ENCODE results near the gene CIBAR2. TPM values are rescaled to one million over a fixed set of nuclear protein-coding genes. Genes with fewer than 3 reads are reported as not detected.

CIBAR2 gene
- total RNA-seq, 1 donor from 2014 or later = not detected

GRCh38 chr16:85146922-85147651 is 34.8 kb upstream of the CIBAR2 start:
- Histone ChIP-seq H3K4me3 (ENCODE audit: low read depth, low read length) (no peak overlapping the region), H3K27me3 (ENCODE audit: control insufficient read depth, insufficient read depth, low read length) (peaks cover 1% of the 10 kb centered on the region), H3K36me3 (ENCODE audit: control insufficient read depth, insufficient read depth, low read length) (no peaks in the 10 kb centered on the region)
- no peak for TF ChIP-seq CTCF (IDR thresholded peaks at IDR 0.05; ENCODE audit: insufficient read depth, low read length, severe bottlenecking)
- DNase-seq (ENCODE audit: low read depth) = no peak
- FAIRE-seq = no peak

GRCh38 chr16:85146532-85146797 is 34.2 kb upstream of the CIBAR2 start:
- TF ChIP-seq CTCF (IDR thresholded peaks at IDR 0.05; ENCODE audit: insufficient read depth, low read length, severe bottlenecking) = no peak
- Histone ChIP-seq H3K4me3 (ENCODE audit: low read depth, low read length) (no peak overlapping the region), H3K36me3 (ENCODE audit: control insufficient read depth, insufficient read depth, low read length) (no peaks in the 10 kb centered on the region), H3K27me3 (ENCODE audit: control insufficient read depth, insufficient read depth, low read length) (peaks cover 5% of the 10 kb centered on the region)
- DNase-seq (ENCODE audit: low read depth) = no peak
- FAIRE-seq = peak; percentile 43

- Histone ChIP-seq H3K36me3 (ENCODE audit: control insufficient read depth, insufficient read depth, low read length) (no peaks in the 10 kb centered on the region), H3K27me3 (ENCODE audit: control insufficient read depth, insufficient read depth, low read length) (peaks cover 7% of the 10 kb centered on the region), H3K4me3 (ENCODE audit: low read depth, low read length) (no peak overlapping the region)
- DNase-seq (ENCODE audit: low read depth) (no peak), FAIRE-seq (no peak)
- no peak for TF ChIP-seq CTCF (IDR thresholded peaks at IDR 0.05; ENCODE audit: insufficient read depth, low read length, severe bottlenecking)
Observed at GRCh38 chr16:85145734-85146531, 33.7 kb upstream of the CIBAR2 start.

GRCh38 chr16:85145188-85145587 is 32.9 kb upstream of the CIBAR2 start:
- Histone ChIP-seq H3K4me3 (ENCODE audit: low read depth, low read length) (no peak overlapping the region), H3K27me3 (ENCODE audit: control insufficient read depth, insufficient read depth, low read length) (peaks cover 7% of the 10 kb centered on the region), H3K36me3 (ENCODE audit: control insufficient read depth, insufficient read depth, low read length) (no peaks in the 10 kb centered on the region)
- no peak for FAIRE-seq
- TF ChIP-seq CTCF (IDR thresholded peaks at IDR 0.05; ENCODE audit: insufficient read depth, low read length, severe bottlenecking) = no peak
- no peak for DNase-seq (ENCODE audit: low read depth)

- FAIRE-seq = no peak
- no peak for DNase-seq (ENCODE audit: low read depth)
Observed at GRCh38 chr16:85144026-85144915, 32.0 kb upstream of the CIBAR2 start.

More at GRCh38 chr16:85144026-85144915, 32.0 kb upstream of the CIBAR2 start:
- H3K27me3 ChIP-seq (ENCODE audit: control insufficient read depth, insufficient read depth, low read length) = peaks cover 7% of the 10 kb centered on the region
- H3K4me3 ChIP-seq (ENCODE audit: low read depth, low read length) = no peak overlapping the region
- no peak for TF ChIP-seq CTCF (IDR thresholded peaks at IDR 0.05; ENCODE audit: insufficient read depth, low read length, severe bottlenecking)
- no peaks in the 10 kb centered on the region for H3K36me3 ChIP-seq (ENCODE audit: control insufficient read depth, insufficient read depth, low read length)

All from bronchial epithelial cell (primary cell).